ENCODE data around the gene OMP.

DNA sequence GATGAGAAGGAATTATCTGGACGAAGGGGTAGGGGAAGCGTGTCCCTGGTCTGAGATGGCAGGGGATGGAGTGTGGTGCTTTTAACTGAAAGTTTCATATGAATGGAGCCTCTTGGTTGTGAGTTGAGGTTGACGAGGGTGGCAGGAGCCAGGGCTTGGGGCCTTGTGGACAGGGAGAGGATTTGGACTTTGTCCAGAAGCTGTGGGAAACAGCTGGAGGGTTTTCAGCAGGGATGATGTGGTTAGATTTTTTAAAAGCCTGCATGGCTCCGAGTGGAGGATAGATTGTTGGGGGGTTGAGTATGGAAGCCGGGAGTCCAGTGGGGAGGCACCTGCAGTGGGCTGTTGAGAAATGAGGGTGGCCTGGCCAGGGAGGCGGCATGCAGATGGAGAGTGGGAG lies 50.2 kb downstream of the OMP start:
- TF ChIP-seq MXI1 (conservative IDR thresholded peaks at IDR 0.05; ENCODE audit: poor library complexity, severe bottlenecking) = no peak
- TF ChIP-seq EZH2 (IDR thresholded peaks at IDR 0.05; ENCODE audit: borderline replicate concordance, insufficient read depth, low read length, poor library complexity, severe bottlenecking) = no peak
- TF ChIP-seq, protein P1, sequence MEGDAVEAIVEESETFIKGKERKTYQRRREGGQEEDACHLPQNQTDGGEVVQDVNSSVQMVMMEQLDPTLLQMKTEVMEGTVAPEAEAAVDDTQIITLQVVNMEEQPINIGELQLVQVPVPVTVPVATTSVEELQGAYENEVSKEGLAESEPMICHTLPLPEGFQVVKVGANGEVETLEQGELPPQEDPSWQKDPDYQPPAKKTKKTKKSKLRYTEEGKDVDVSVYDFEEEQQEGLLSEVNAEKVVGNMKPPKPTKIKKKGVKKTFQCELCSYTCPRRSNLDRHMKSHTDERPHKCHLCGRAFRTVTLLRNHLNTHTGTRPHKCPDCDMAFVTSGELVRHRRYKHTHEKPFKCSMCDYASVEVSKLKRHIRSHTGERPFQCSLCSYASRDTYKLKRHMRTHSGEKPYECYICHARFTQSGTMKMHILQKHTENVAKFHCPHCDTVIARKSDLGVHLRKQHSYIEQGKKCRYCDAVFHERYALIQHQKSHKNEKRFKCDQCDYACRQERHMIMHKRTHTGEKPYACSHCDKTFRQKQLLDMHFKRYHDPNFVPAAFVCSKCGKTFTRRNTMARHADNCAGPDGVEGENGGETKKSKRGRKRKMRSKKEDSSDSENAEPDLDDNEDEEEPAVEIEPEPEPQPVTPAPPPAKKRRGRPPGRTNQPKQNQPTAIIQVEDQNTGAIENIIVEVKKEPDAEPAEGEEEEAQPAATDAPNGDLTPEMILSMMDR (IDR thresholded peaks at IDR 0.05; ENCODE audit: poor library complexity, severe bottlenecking) = no peak
- TF ChIP-seq EP300 (conservative IDR thresholded peaks at IDR 0.05; ENCODE audit: poor library complexity, severe bottlenecking) = no peak
- no peak for TF ChIP-seq TAF1 (IDR thresholded peaks at IDR 0.05; ENCODE audit: low read depth)
